Vagina (tissue), 2 donors: ENCODE measurements around the gene SEC16A.
"Not testable (repeated sequence)": the region's sequence is repeated elsewhere in the genome, so short reads cannot be mapped to it uniquely, and the experiment has no call there.

Experiments used
- POLR2AphosphoS5 ChIP-seq, 2 donors: sonication (generic); formaldehyde crosslinking; IDR thresholded peaks; one replicate each; pipeline ENCODE4 v1.9.0; 2017; ENCODE audit warnings: antibody characterized with exemption in 2 of 2, mild to moderate bottlenecking in 2 of 2, low read depth in 1 of 2; ENCODE audit not compliant: insufficient read depth in 1 of 2
- TF ChIP-seq, protein P1 (sequence below), 3 experiments: fragments of 450-650 bp in 2 of 3; fragments of 200-600 bp in 1 of 3; sonication (generic) in 1 of 3; IDR thresholded peaks; one replicate each; pipeline ENCODE4 v1.5.1; 2017 to 2019; ENCODE audit warnings: antibody characterized with exemption in 3 of 3, mild to moderate bottlenecking in 2 of 3, moderate library complexity in 2 of 3

DNA sequence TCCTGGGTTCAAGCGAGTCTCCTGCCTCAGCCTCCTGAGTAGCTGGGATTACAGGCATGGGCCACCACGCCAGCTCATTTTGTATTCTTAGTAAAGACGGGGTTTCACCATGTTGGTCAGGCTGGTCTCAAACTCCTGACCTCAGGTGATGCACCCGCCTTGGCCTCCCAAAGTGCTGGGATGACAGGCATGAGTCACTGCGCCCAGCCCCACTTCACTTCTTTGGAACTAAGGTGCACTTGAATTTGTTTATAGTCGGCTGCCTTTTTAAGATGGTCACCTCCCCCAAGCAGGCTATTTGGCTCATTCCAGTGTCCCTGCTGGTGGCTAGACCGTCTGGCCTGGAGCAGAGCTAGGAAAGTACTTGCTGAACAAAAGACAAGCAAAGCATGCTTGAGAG is 57.5 kb downstream of the SEC16A start:
- not testable (repeated sequence) for TF ChIP-seq POLR2AphosphoS5 (IDR thresholded peaks at IDR 0.05; ENCODE audit: insufficient read depth in 1 of 2, low read depth in 1 of 2)
- TF ChIP-seq, protein P1, sequence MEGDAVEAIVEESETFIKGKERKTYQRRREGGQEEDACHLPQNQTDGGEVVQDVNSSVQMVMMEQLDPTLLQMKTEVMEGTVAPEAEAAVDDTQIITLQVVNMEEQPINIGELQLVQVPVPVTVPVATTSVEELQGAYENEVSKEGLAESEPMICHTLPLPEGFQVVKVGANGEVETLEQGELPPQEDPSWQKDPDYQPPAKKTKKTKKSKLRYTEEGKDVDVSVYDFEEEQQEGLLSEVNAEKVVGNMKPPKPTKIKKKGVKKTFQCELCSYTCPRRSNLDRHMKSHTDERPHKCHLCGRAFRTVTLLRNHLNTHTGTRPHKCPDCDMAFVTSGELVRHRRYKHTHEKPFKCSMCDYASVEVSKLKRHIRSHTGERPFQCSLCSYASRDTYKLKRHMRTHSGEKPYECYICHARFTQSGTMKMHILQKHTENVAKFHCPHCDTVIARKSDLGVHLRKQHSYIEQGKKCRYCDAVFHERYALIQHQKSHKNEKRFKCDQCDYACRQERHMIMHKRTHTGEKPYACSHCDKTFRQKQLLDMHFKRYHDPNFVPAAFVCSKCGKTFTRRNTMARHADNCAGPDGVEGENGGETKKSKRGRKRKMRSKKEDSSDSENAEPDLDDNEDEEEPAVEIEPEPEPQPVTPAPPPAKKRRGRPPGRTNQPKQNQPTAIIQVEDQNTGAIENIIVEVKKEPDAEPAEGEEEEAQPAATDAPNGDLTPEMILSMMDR (IDR thresholded peaks at IDR 0.05) = not testable (repeated sequence)
